PC-9 (cell line): Measurements from ENCODE around the gene ATF6. TPM values are rescaled to one million over a fixed set of nuclear protein-coding genes. Genes with fewer than 3 reads are reported as not detected.
A peak's percentile ranks its signal among the peaks of the same experiment; 100 is the strongest.

Source experiments
- BruUV-seq: library from RNA; stranded (reverse); fragments of 400-500 nt; replicated peaks from 2 replicates; lab custom pipeline; 2021; lab: Mats Ljungman, UMichigan
- CTCF ChIA-PET: fragments of 300-600 bp; sonication (Branson Sonifier 250); formaldehyde crosslinking; loops from one replicate; lab custom pipeline; 2022; ENCODE audit warnings: antibody characterized with exemption; lab: Charles Lee
- POLR2A ChIA-PET: fragments of 300-600 bp; sonication (Branson Sonifier 250); formaldehyde crosslinking; loops from one replicate; lab custom pipeline; 2022; ENCODE audit warnings: antibody characterized with exemption; ENCODE audit not compliant: unreplicated experiment; lab: Charles Lee
- DNase-seq, 2 experiments: peaks; one replicate each; pipeline versions ENCODE4 v3.0.0 to v3.0.0-alpha.2; 2015 to 2022; ENCODE audit warnings: mixed read lengths in 1 of 2
- H2AFZ ChIP-seq: fragments of 200-600 bp; sonication (generic); 2 replicates; pipeline ENCODE4 v1.8.1; 2017; ENCODE audit warnings: antibody characterized with exemption
- H3F3A ChIP-seq: fragments of 200-600 bp; sonication (generic); 2 replicates; pipeline ENCODE4 v1.8.1; 2017; ENCODE audit warnings: antibody characterized with exemption, mild to moderate bottlenecking, low read depth; ENCODE audit not compliant: insufficient read depth
- H3K27ac ChIP-seq: fragments of 200-600 bp; sonication (generic); 2 replicates; pipeline ENCODE4 v1.6.1; 2016; ENCODE audit warnings: mixed run types
- H3K27me3 ChIP-seq: fragments of 200-600 bp; sonication (generic); 2 replicates; pipeline ENCODE4 v1.6.1; 2016; ENCODE audit warnings: low read depth, mixed run types; ENCODE audit not compliant: insufficient read depth
- H3K36me3 ChIP-seq: fragments of 200-600 bp; sonication (generic); 2 replicates; pipeline ENCODE4 v1.6.1; 2016; ENCODE audit warnings: low read depth, mixed run types
- H3K4me1 ChIP-seq: fragments of 200-600 bp; sonication (generic); replicated peaks from 2 replicates; pipeline ENCODE4 v1.6.1; 2016; ENCODE audit warnings: mixed run types; ENCODE audit not compliant: insufficient read depth
- H3K4me2 ChIP-seq: fragments of 200-600 bp; sonication (generic); 2 replicates; pipeline ENCODE4 v1.6.1; 2017; ENCODE audit warnings: mixed run types
- H3K4me3 ChIP-seq: fragments of 200-600 bp; sonication (generic); 2 replicates; pipeline ENCODE4 v1.6.1; 2016; ENCODE audit warnings: mixed run types
- H3K79me2 ChIP-seq: fragments of 200-600 bp; sonication (generic); 2 replicates; pipeline ENCODE4 v1.6.1; 2017; ENCODE audit warnings: low read depth, mixed run types
- H3K9me2 ChIP-seq: fragments of 200-600 bp; sonication (generic); 2 replicates; pipeline ENCODE4 v1.8.1; 2017; ENCODE audit warnings: mild to moderate bottlenecking; ENCODE audit not compliant: insufficient read depth
- H3K9me3 ChIP-seq: fragments of 200-600 bp; sonication (generic); 2 replicates; pipeline ENCODE4 v1.8.1; 2016; ENCODE audit warnings: low read depth; ENCODE audit not compliant: insufficient read depth
- H4K20me1 ChIP-seq: fragments of 200-600 bp; sonication (generic); 2 replicates; pipeline ENCODE4 v1.8.1; 2017; ENCODE audit not compliant: insufficient read depth
- CTCF ChIP-seq: fragments of 200-600 bp; sonication (generic); conservative IDR thresholded peaks from 2 replicates; pipeline ENCODE4 v1.6.1; 2017; ENCODE audit warnings: mixed run types, antibody characterized with exemption, mild to moderate bottlenecking, moderate library complexity
- EZH2 ChIP-seq: fragments of 200-600 bp; sonication (generic); IDR thresholded peaks from 2 replicates; pipeline ENCODE4 v1.8.0; 2017; ENCODE audit warnings: antibody characterized with exemption, low read depth
- intact Hi-C: fragments of 100-400 bp; cut with micrococcal nuclease; formaldehyde crosslinking; loops from one replicate; pipeline ENCODE4 v1.10.0; 2022; ENCODE audit not compliant: unreplicated experiment
- total RNA-seq: library from RNA; stranded (reverse); gene quantifications from 2 replicates; pipeline ENCODE4 v1.2.3, GENCODE V29; 2021

The ATF6 gene
- total RNA-seq, 1 experiment from 2014 or later = 19.5 TPM

DNA sequence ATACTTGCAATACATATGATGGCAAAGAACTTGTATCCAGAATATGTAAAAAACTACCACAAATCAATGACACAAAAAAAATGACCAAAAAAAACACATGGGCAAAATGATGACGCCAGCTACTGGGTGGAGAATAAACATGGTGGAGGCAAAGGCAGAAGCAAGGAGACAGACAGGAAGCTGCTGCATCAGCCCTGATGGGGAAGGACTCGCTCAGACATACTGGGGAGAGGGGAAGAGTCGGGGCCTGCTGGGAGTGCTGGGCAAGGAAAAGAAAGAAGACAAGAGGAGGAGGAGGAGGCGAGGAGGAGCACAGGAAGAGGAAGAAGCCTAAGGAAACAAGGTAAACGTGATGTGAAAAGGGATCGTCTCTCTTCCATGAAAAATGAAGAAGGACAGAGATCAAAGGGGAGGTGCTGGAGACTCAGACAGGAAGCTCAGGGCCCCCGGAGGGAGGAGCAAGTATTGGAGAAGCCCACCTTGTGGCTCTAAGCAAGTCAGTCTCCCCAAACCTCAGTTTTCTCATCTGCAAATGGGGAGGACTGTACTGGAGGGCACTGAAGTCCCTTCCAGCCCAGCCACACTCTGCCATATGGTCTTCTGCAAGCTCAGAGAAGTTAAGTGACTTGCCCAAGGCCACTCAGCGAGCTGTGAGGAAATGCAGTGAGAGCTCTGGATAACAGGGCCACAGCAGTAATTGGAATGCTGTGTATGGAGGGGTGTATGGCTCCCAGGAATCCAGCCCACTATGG is 233.4 kb downstream of the ATF6 start:
- POLR2A ChIA-PET = interaction anchor here (0.6 kb wide), 1 partner anchor 292 kb away, joined by 4 read pairs; no protein-coding TSS in a partner anchor

DNA sequence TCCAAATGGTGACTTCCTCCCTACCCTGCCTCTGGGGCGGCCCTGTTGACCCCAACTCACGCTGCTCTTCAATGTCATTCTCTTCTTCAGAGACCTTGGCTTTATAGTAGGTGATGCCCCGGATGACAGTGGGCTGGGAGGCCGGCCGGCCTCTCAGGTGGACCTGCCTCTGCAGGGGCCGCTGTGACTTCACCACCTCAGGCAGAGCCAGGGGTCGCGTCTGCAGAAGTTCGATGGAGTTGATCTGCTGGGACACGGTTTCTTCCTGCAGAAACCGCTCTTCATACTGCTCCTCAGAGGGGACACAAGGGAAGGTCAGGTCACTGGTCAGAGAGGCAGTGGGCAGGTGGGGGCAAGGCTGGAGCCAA is 233.9 kb downstream of the ATF6 start:
- intact Hi-C loops = no loop called here
- Histone ChIP-seq H3K79me2 (no peaks in the 10 kb centered on the region), H3K27me3 (no peaks in the 10 kb centered on the region), H3F3A (0 out of 2 replicates have a peak, but pooled peaks cover 3% of the 10 kb centered on the region), H2AFZ (no peak overlapping the region), H3K27ac (no peak overlapping the region), H3K9me3 (no peaks in the 10 kb centered on the region), H3K9me2 (no peaks in the 10 kb centered on the region), H3K4me1 (peaks cover 24% of the 10 kb centered on the region), H4K20me1 (no peaks in the 10 kb centered on the region), H3K4me2 (no peak overlapping the region), H3K36me3 (no peaks in the 10 kb centered on the region), H3K4me3 (no peak overlapping the region)
- POLR2A ChIA-PET = no interaction called here
- CTCF ChIA-PET = no interaction called here
- TF ChIP-seq EZH2 = no peak
- TF ChIP-seq CTCF = no peak
- no peak for DNase-seq
- BruUV-seq = no TSS peak

More for the DNA sequence above, 233.4 kb downstream of the ATF6 start:
- H3K36me3 ChIP-seq = no peaks in the 10 kb centered on the region
- TF ChIP-seq EZH2 = no peak
- TF ChIP-seq CTCF = no peak
- no TSS peak for BruUV-seq
- H3K9me2 ChIP-seq = no peaks in the 10 kb centered on the region
- H3K4me2 ChIP-seq = no peak overlapping the region
- DNase-seq = no peak
- 0 out of 2 replicates have a peak, but pooled peaks cover 3% of the 10 kb centered on the region for H3F3A ChIP-seq
- H3K9me3 ChIP-seq = no peaks in the 10 kb centered on the region
- H3K27me3 ChIP-seq = no peaks in the 10 kb centered on the region
- no peak overlapping the region for H3K27ac ChIP-seq
- H3K4me1 ChIP-seq = peaks cover 24% of the 10 kb centered on the region
- CTCF ChIA-PET = no interaction called here
- no peaks in the 10 kb centered on the region for H3K79me2 ChIP-seq
- H4K20me1 ChIP-seq = no peaks in the 10 kb centered on the region
- H3K4me3 ChIP-seq = no peak overlapping the region
- no peak overlapping the region for H2AFZ ChIP-seq
- intact Hi-C loops = no loop called here

DNA sequence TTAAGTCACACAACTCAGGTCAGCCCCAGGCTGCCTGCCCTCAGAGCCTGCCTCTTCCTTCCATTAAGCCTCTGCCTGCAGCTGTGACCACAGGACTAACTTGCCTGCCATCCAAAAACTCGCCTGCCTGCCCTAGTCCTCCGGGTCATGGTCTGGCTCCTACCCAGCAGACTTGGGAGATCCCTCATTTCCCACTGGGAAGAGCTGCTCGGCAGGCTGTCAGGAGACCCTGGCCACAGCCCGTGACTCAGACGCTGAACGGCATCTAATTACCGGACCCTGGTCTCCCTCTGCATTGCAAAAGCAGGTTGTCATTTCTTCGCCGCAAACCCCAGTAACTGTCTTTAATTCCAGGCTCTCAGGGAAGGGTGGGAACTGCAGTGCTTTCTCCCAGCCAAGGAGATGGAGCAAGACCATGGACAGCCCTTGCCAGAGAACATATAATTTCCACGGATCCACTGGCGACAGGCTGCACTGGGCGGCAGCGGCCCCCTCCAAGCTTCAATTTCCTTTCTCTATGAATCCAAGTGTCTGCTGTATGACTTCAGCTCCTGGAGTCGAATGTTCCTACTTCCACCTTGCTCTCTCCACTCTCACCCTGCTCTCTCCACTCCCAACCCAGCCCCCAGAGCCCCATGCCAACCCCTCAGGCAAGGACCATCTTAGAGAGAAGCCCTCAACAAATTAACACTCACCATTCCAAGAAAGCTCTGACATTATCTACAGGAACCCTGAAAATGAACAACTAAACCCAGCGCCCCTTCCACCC is 237.1 kb downstream of the ATF6 start:
- H3K27ac ChIP-seq = no peak overlapping the region
- 0 out of 2 replicates have a peak overlapping the region, but pooled peaks have one; percentile 35 for H2AFZ ChIP-seq

More for the DNA sequence above, 237.1 kb downstream of the ATF6 start:
- no peaks in the 10 kb centered on the region; the same call in 1 of the 2 replicates for H3K27me3 ChIP-seq
- POLR2A ChIA-PET = no interaction called here
- H3K4me3 ChIP-seq = no peak overlapping the region
- H4K20me1 ChIP-seq = no peaks in the 10 kb centered on the region
- H3K36me3 ChIP-seq = no peaks in the 10 kb centered on the region
- no peaks in the 10 kb centered on the region for H3K9me3 ChIP-seq
- H3K4me1 ChIP-seq = peaks cover 24% of the 10 kb centered on the region
- 0 out of 2 replicates have a peak, but pooled peaks cover 3% of the 10 kb centered on the region for H3F3A ChIP-seq
- TF ChIP-seq CTCF = no peak
- no peak for TF ChIP-seq EZH2
- no peaks in the 10 kb centered on the region for H3K79me2 ChIP-seq
- H3K4me2 ChIP-seq = peak overlapping the region; percentile 65
- no TSS peak for BruUV-seq
- DNase-seq = no peak
- H3K9me2 ChIP-seq = no peaks in the 10 kb centered on the region
- CTCF ChIA-PET = no interaction called here
- intact Hi-C loops = no loop called here
